A549 treated with Hydrocortisone at 1 μM for 4 hours (cell line): ENCODE measurements around the gene IGSF9. TPM values are rescaled to one million over a fixed set of nuclear protein-coding genes. Genes with fewer than 3 reads are reported as not detected.

Experiments used
- total RNA-seq: library from RNA; stranded (reverse); fragments of 200-300 nt; extraction: Qiagen RNA extraction; gene quantifications from 5 replicates; pipeline ENCODE4 v1.2.3, GENCODE V29; 2022

The IGSF9 gene
- total RNA-seq, result 0.11 to 0.25 TPM (median 0.14 TPM) in 5 replicates

GRCh38 chr1:159945483-159946241 lies at the start of gene IGSF9:
IGSF9 (minus strand) TSS chr1:159945613; CDS start chr1:159943454, 2,159 bp downstream.

GRCh38 chr1:159953536-159954515 lies 8.4 kb upstream of the IGSF9 start, which contains the start of gene SLAMF9:
SLAMF9 (minus strand) TSS chr1:159954237; CDS start chr1:159954137, 100 bp downstream.

GRCh38 chr1:159924791-159925718 lies 20.4 kb downstream of the IGSF9 start, which contains the start of gene TAGLN2:
TAGLN2 (minus strand) TSS chr1:159925507; CDS start chr1:159920509, 4,998 bp downstream.

GRCh38 chr1:159900086-159900680 lies 45.2 kb downstream of the IGSF9 start, which contains the start of gene CFAP45:
CFAP45 (minus strand) TSS chr1:159900165; CDS start chr1:159900098, 67 bp downstream.

Other genes starting within 250 kb of the IGSF9 start
- gene CRP, start 231.0 kb downstream of the IGSF9 start, total RNA-seq, result not detected in 5 replicates
- 43.4 to 79.4 TPM (median 74.8 TPM) in 5 replicates for gene DUSP23, start 164.7 kb downstream of the IGSF9 start, total RNA-seq
- gene FCRL6, start 143.3 kb downstream of the IGSF9 start, total RNA-seq, result not detected in 5 replicates
- 0.08 to 0.20 TPM (median 0.15 TPM) in 5 replicates for gene SLAMF8, start 118.7 kb downstream of the IGSF9 start, total RNA-seq
- gene VSIG8, start 83.0 kb downstream of the IGSF9 start, total RNA-seq, result 0.08 to 0.15 TPM in 2 of 5 replicates, not detected in the others
- gene CFAP45, start 45.4 kb downstream of the IGSF9 start, total RNA-seq, result 0.41 to 0.83 TPM (median 0.59 TPM) in 5 replicates
- gene TAGLN2, start 20.1 kb downstream of the IGSF9 start, total RNA-seq, result 973 to 1,035 TPM (median 1,022 TPM) in 5 replicates
- gene SLAMF9, start 8.6 kb upstream of the IGSF9 start, total RNA-seq, result 0.22 to 0.68 TPM (median 0.56 TPM) in 5 replicates
- 3.7 to 5.7 TPM (median 4.3 TPM) in 5 replicates for gene PIGM, start 86.4 kb upstream of the IGSF9 start, total RNA-seq
- not detected in 5 replicates for gene KCNJ10, start 124.5 kb upstream of the IGSF9 start, total RNA-seq
- gene KCNJ9, start 135.9 kb upstream of the IGSF9 start, total RNA-seq, result not detected in 5 replicates
- 7.2 to 10.3 TPM (median 8.8 TPM) in 5 replicates for gene IGSF8, start 153.0 kb upstream of the IGSF9 start, total RNA-seq
- 0.06 to 0.20 TPM (median 0.09 TPM) in 5 replicates for gene ATP1A2, start 170.1 kb upstream of the IGSF9 start, total RNA-seq
- not detected in 5 replicates for gene ATP1A4, start 206.0 kb upstream of the IGSF9 start, total RNA-seq
- gene CASQ1, start 245.0 kb upstream of the IGSF9 start, total RNA-seq, result 0.08 TPM in 1 of 5 replicates, not detected in the others